Measurements from ENCODE around the gene VLDLR. TPM values are rescaled to one million over a fixed set of nuclear protein-coding genes. Genes with fewer than 3 reads are reported as not detected.

VLDLR gene
- total and polyA plus RNA-seq, 2 of the 13 experiments (the other 11 are each of a cell fraction or from before 2014, with no cell fraction given), result 3.4 to 10.5 TPM

GRCh38 chr9:2676466-2676865 is 54.9 kb downstream of the VLDLR start:
- Histone ChIP-seq H3K4me3 (replicated peaks in 1 of 3; ENCODE audit: insufficient read depth in 1 of 3, low read depth in 2 of 3, low read length in 3 of 3) (no peak overlapping the region), H3K4me2 (ENCODE audit: low read depth, low read length) (no peak overlapping the region), H4K20me1 (ENCODE audit: insufficient read depth, low read length) (no peaks in the 10 kb centered on the region), H3K79me2 (ENCODE audit: insufficient read depth, low read length) (no peaks in the 10 kb centered on the region), H3K36me3 (replicated peaks in 1 of 2; ENCODE audit: control insufficient read depth in 1 of 2, insufficient read depth in 2 of 2, low read length in 2 of 2) (no peaks in the 10 kb centered on the region), H3K27ac (ENCODE audit: extremely low read length, insufficient read depth, low read length) (no peak overlapping the region), H3K9ac (ENCODE audit: insufficient read depth, low read depth, low read length) (no peak overlapping the region), H2AFZ (ENCODE audit: low read length) (no peak overlapping the region), H3K4me1 (ENCODE audit: insufficient read depth, low read length) (peaks cover 21% of the 10 kb centered on the region), H3K9me3 (ENCODE audit: low read length) (no peaks in the 10 kb centered on the region), H3K27me3 (ENCODE audit: control insufficient read depth in 1 of 2, insufficient read depth in 2 of 2, low read length in 2 of 2) (no peaks in the 10 kb centered on the region)
- DNase-seq (ENCODE audit: low spot score), result peak; percentile 13
- 0 out of 2 replicates have a peak, but pooled peaks have one; percentile 41 for TF ChIP-seq NFIC (IDR thresholded peaks at IDR 0.05; ENCODE audit: low read length)
- no peak for TF ChIP-seq ZNF280D (CRISPR knock-in tag; IDR thresholded peaks at IDR 0.05)
- TF ChIP-seq ZBTB40 (IDR thresholded peaks at IDR 0.05), result no peak
- no peak for TF ChIP-seq ZBTB40 (CRISPR knock-in tag; IDR thresholded peaks at IDR 0.05)
- TF ChIP-seq ZNF775 (CRISPR knock-in tag; IDR thresholded peaks at IDR 0.05; ENCODE audit: borderline replicate concordance), result no peak
- TF ChIP-seq ZC3H13 (CRISPR knock-in tag; IDR thresholded peaks at IDR 0.05), result no peak
- ChIA-PET POLR2A (no interaction called here), CTCF (ENCODE audit: low intra/inter-chr PET ratio, low total read pairs) (no interaction called here)
- BruUV-seq (replicated peaks), result no TSS peak
- intact Hi-C loops (cut with micrococcal nuclease; ENCODE audit: unreplicated experiment), result no loop called here
- in situ Hi-C loops (cut with HindIII; ENCODE audit: extremely low pct_ligation_motif_present, low pct_unique_long_range_greater_than_20kb), result no loop called here
- no peak for FAIRE-seq
- WGBS (ENCODE audit: low lambda C conversion rate), result 50% methylated on average over 4 of the region's 4 CpGs
- no peak for ATAC-seq
